ENCODE data around the gene PSMB5.

The PSMB5 gene

DNA sequence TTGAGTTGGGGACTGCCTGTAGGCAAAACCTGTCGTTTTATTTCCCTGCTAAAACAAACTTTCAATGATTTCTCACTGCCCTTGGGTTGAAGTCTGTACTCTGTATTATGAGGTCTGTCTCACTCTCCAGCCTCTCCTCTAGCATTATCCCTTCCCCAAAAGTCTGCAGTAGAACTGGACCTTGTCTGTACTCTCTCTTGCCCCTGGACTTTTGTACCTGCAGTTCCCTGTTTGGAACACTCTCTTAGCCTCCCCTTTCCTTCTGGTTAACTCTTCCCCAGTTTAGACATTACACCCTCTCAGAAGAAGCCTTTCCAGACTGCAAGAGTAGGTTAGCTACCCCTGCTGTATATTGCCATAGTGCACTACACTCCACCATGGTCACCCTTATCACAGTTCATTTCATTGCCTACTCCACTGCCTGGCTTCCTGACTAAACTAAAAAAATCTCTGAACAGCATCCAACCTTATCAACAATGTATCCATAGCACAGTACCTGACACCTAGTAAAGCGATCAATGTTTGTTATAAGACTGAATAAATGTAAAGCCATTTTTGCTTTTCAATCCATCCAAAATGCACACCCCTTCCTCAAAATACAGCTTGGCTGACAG, 48.7 kb downstream of the PSMB5 start:
- no peak overlapping the region for H3K4me3 ChIP-seq
- DNase-seq, result no peak
- intact Hi-C loops (cut with DNase I; ENCODE audit: low total_unique reads), result loop anchor here (2.0 kb wide), 1 partner anchor 71 kb away; the partner anchor contains the start of gene CDH24
- peaks cover 0 to 18% (median 10%) of the 10 kb centered on the region in 4 donors for H3K4me1 ChIP-seq
- H3K9me3 ChIP-seq, result no peaks in the 10 kb centered on the region
- peaks cover 0 to 26% (median 6%) of the 10 kb centered on the region in 3 donors for H3K36me3 ChIP-seq
- no peaks in the 10 kb centered on the region for H3K27me3 ChIP-seq
- no peak overlapping the region for H3K27ac ChIP-seq
- TF ChIP-seq, protein P1, sequence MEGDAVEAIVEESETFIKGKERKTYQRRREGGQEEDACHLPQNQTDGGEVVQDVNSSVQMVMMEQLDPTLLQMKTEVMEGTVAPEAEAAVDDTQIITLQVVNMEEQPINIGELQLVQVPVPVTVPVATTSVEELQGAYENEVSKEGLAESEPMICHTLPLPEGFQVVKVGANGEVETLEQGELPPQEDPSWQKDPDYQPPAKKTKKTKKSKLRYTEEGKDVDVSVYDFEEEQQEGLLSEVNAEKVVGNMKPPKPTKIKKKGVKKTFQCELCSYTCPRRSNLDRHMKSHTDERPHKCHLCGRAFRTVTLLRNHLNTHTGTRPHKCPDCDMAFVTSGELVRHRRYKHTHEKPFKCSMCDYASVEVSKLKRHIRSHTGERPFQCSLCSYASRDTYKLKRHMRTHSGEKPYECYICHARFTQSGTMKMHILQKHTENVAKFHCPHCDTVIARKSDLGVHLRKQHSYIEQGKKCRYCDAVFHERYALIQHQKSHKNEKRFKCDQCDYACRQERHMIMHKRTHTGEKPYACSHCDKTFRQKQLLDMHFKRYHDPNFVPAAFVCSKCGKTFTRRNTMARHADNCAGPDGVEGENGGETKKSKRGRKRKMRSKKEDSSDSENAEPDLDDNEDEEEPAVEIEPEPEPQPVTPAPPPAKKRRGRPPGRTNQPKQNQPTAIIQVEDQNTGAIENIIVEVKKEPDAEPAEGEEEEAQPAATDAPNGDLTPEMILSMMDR (IDR thresholded peaks at IDR 0.05), result no peak

DNA sequence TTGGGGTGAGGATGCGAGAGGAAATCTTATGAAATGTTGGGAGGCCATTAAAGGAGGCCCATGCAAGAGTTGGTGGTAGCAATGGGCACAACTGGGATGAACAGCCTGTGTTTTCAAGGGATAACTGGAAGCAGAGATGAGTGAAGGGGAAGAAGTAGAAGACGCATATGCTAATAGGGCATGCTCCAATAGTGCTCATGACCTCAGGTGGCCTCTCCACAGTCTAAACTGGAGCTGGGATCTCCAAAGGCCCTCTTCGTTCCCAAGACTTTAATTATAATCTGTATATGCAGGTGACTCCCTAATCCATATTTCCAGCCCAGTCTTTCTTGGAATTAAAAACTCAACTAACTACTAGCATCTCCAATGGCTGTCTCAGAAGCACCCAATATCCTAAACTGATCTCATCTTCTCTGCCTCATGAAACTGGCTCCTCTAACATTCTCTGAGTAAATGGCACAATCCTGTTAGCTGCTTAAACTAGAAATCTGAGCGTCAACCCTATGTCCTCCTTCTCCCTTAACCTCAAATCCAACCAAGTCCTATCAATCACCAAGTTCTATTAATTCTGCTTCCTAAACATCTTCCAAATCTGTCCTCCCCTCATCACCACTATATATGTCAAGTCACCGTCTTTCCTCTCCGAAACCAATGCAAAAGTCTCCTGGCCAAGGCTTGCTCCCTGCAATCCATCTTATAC, 49.6 kb downstream of the PSMB5 start:
- H3K27ac ChIP-seq, result no peak overlapping the region
- H3K36me3 ChIP-seq, result peaks cover 0 to 21% (median 6%) of the 10 kb centered on the region in 3 donors
- H3K27me3 ChIP-seq, result no peaks in the 10 kb centered on the region
- no peaks in the 10 kb centered on the region for H3K9me3 ChIP-seq
- peaks cover 0 to 27% (median 13%) of the 10 kb centered on the region in 4 donors for H3K4me1 ChIP-seq
- no peak for DNase-seq
- intact Hi-C loops (cut with DNase I; ENCODE audit: low total_unique reads), result loop anchor here (5.0 kb wide), 1 partner anchor 143 kb away; no protein-coding TSS in a partner anchor
- H3K4me3 ChIP-seq, result no peak overlapping the region
- TF ChIP-seq, protein P1 (IDR thresholded peaks at IDR 0.05), result no peak

DNA sequence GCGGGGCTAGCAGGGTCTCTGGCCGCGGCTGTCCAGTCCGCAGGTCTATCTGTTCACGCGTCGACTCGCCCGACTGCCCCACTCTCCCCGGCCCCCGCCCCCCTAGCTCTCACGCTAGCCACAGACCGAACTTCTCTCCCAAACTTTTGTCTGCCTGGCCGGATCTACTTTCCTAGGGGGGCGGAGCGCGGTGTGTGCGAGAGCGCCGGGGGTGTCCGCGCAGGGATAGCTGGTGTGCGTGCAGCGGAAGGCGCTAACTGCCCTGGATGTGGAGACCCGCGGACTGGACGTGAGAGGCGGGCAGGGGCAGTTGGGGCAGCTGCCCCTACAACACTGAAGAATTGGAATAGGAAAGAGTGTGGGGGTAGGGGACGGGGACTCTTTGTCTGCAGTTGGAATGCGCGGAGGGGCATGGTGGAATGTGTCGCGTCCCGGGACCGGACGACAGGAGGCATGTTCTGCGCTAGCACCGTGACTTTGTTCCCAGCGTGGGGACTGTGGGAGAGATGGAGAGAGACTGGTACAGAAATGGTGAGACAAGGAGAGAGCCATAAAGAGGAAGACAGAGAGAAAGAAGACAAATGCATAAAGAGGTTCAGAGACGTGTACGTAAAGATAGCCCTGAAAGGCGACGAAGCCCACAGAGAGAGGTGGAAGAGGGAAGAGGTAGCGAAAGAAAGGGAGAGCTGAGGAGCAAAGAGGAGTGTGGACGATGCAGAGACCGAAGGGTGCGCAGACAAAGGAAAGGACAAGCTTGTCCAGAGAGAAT, 52.0 kb downstream of the PSMB5 start, which contains the start of gene AJUBA:
TSS of gene AJUBA (minus strand) at position 75 of the 769 bp plus-strand sequence. CDS start 285 bp downstream, outside the sequence.
- intact Hi-C loops (cut with DNase I; ENCODE audit: low total_unique reads), result loop anchor here (5.0 kb wide), 1 partner anchor 140 kb away; no protein-coding TSS in a partner anchor

DNA sequence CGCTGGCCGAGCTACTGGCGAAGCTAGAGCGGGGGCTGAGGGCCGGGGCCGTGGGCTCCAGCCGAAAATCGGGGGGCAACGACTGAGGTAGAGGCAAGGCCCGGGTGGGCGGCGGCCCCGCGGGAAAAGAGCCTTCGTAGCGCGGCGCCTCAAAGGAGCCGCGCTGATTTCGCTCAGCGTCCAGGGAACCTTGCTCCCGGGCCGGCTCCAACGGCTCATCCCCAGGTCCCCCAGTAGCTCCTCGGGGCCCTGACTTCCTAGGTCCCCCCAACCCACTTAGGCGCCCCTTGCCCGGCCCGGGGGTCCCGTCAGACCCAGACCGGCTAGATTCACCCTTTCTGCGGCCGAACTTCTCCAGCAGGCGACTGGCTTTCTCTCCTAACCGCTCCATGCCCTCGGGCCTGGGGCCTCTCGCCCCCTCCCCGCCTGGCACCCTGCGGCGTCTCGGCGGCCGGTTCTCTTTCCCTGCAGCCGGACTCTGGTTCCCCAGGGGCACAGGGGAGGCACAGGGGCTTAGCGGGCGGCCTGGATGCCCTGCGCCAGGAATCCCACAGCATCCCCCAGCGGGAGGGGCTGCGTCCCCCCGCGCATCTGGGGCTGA, 52.7 kb downstream of the PSMB5 start:
- H3K9me3 ChIP-seq, result no peaks in the 10 kb centered on the region
- peak overlapping the region; percentile 61 to 93 for H3K4me3 ChIP-seq
- H3K36me3 ChIP-seq, result peaks cover 0 to under 1% (median 0%) of the 10 kb centered on the region in 3 donors
- peaks cover 8 to 55% (median 38%) of the 10 kb centered on the region in 4 donors for H3K4me1 ChIP-seq
- intact Hi-C loops (cut with DNase I; ENCODE audit: low total_unique reads), result loop anchor here (5.0 kb wide), 1 partner anchor 140 kb away; no protein-coding TSS in a partner anchor
- H3K27me3 ChIP-seq, result no peaks in the 10 kb centered on the region
- peak overlapping the region; percentile 84 to 87 for H3K27ac ChIP-seq
- DNase-seq, result no peak
- TF ChIP-seq, protein P1 (IDR thresholded peaks at IDR 0.05), result no peak

More for the DNA sequence above, 52.0 kb downstream of the PSMB5 start, which contains the start of gene AJUBA:
- H3K36me3 ChIP-seq, result peaks cover 0 to 6% (median 0%) of the 10 kb centered on the region in 3 donors
- TF ChIP-seq, protein P1 (IDR thresholded peaks at IDR 0.05), result no peak
- H3K4me3 ChIP-seq, result peak within 1 kb of the TSS; percentile 61 to 93
- H3K27ac ChIP-seq, result peak within 1 kb of the TSS; percentile 84 to 87
- H3K9me3 ChIP-seq, result no peaks in the 10 kb centered on the region
- H3K4me1 ChIP-seq, result peaks cover 8 to 48% (median 32%) of the 10 kb centered on the region in 4 donors
- no peaks in the 10 kb centered on the region for H3K27me3 ChIP-seq
- DNase-seq, result peak; percentile 91 to 95
